HG03575 (cell line): ENCODE results near the gene CMTM5.
"Not testable (repeated sequence)": the region's sequence is repeated elsewhere in the genome, so short reads cannot be mapped to it uniquely, and the experiment has no call there.

ENCODE experiments used
- ATAC-seq: cut with Tn5 transposase; IDR thresholded peaks from one replicate; pipeline ENCODE4 v1.9.1; 2021; ENCODE audit not compliant: unreplicated experiment, insufficient number of reproducible peaks, low FRiP score; ENCODE audit errors: extremely low read depth

Gene CMTM5

DNA sequence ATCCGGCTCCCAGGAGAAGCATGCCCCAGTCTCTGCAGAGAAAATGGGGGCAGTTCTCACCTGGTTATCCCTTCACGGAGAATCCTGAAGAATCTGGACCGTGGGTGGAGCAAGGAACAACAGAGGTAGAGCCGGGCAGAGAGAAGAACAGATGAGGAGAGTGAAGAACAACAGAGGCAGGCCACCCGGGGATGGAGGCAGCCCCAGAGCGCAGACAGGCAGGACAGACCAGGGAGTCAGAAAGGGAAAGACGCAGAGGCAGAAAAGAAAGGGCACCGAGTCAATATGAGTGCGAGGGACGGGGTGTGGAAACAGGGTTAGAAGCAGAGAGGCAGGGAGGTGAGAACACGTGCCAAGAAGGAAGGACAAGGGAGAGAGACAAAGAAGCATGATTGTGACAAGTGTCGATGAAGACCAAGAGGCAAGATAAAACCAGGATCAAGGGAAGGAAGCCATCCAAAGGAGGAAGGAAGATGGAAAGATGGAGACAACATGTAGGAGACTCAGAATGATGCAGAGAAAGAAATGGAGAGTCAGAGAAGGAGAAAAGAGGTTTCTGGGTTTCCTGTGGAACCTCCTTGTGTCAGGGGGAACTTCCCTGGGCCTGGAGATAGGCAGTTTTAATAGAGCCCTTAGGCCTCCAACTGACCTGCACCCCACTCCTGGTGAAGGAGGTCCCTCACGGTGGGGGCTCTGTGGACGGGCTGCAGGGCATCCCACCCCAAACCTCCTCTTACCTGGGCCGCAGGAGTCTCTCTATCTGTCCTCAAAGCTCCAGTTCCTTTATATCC lies 30.9 kb downstream of the CMTM5 start, which contains the start of gene MYH6:
TSS of gene MYH6 (minus strand) at position 758 of the 791 bp plus-strand sequence. CDS start 1,050 bp downstream, outside the sequence.
- no peak for ATAC-seq

GRCh38 chr14:23408307-23408630 lies 31.4 kb downstream of the CMTM5 start:
- ATAC-seq = no peak

DNA sequence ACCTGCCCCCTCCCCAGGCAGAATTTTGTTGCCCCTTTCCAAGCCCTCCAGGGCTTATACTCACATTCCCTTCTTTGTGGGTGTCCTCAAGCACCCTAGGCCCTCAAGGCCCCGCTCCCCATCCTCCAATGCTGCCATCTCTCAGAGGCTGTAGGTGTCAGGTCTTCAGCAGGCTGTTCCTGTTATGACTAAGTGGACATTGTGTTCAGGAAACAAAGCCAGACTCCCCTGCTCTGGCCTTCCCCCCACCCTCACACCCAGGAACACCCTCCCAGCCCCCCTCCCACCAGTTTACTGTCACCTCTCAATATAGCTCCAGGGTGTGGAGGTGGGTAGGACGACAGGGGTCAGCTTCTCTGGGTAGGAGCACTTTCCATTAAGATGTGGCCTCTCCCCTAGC lies 32.6 kb downstream of the CMTM5 start:
- no peak for ATAC-seq

- ATAC-seq = no peak
Measured at GRCh38 chr14:23409966-23410635, 33.3 kb downstream of the CMTM5 start.

DNA sequence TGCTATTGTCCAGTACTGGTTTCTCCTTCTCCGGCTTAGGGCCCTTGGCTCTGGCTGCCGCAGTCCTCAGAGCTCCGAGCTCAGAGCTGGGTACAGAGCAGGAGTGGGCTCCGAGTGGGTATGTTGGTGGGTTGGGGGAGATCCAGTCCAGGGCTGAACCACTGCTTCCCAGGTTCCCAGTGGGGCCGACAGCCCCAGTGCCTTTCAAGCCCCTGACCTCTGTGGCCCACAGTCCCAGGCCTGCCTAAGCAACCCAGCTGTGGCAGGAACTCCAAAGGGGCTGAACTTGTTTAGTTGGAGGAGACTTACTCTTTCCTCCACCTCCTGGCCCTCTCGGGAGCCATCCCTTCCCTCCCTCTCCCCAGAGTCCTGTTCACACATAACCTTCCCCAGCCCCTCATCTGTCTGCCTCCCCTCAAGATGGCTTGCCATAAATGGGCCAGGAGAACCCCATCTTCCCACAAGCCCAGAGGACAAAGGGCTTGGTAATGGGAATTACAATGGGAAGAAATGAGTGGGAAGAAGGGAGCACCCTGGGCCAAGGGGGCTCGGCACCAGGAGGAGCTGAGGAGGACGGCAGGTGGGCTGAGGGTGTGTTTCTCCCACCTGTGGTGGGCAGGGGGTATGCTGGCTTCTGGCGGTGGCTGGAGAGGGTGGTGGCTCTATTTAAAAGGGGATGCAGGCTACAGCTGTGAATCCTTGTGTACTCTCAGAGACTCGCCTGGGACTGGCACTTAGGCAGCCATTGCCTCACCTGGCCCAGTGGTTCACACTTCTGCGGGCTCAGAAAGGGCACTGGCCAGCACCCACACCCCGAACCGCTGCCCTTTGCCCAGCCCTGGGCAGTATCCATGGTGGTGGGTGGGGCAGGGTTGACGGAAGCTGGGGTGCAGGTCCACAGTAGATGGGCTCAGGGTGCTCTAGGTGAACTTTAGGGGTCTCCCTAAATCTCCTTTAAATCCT lies 35.0 kb downstream of the CMTM5 start:
- ATAC-seq = no peak

DNA sequence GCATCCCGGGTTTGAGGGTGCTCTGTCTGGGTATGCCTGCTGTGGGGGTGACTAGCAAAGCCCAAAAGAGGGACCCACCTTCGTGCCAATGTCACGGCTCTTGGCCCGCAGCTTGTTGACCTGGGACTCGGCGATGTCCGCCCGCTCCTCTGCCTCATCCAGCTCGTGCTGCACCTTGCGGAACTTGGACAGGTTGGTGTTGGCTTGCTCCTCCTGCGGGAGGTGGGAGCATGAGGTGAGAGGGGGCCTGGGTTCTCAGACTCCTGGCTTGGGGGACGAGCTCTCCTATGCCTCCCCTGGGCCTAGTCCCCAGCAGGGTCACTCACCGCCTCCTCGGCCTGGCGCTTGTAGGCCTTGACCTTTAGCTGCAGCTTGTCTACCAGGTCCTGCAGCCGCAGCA lies 36.8 kb downstream of the CMTM5 start:
- no peak for ATAC-seq

DNA sequence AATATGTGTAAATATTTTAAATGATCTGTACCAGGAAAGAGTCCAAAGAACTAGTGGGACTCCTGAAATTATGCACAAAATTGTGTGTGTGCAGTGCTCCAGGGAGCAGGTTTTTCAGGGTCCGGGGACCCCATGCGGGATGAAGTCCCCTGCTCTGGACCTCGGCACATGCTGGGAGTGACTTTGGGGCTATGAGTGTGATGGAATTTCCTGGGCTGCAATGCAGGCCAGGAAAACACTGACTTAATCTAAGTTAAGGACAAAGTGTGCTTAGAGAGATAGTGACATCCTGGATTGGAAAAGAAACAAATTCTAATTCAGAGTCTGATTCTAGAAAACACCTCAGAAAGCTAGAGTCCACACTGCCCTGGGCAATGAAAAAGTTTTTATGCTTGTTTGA lies 37.4 kb downstream of the CMTM5 start:
- ATAC-seq = no peak

GRCh38 chr14:23414906-23415820 lies 38.3 kb downstream of the CMTM5 start:
- ATAC-seq = no peak

- ATAC-seq = no peak
Measured at GRCh38 chr14:23415821-23416778, 39.3 kb downstream of the CMTM5 start.

DNA sequence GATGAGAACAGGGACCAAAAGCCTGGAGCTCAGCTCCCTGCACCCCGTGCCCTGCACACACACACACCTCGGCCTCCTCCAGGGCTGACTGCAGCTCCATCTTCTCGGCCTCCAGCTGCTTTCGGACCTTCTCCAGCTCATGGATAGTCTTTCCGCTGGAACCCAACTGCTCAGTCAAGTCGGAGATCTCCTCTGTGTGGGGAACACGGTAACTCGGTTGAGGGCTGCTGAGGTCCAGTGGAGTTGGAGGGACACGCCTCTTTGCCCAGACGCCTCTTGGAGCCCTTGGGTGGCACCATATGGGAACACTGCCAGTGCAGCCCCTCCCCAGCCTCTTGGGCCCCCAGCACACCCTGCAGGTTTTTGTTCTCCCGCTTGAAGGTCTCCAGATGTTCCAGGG lies 40.0 kb downstream of the CMTM5 start:
- no peak for ATAC-seq

GRCh38 chr14:23417269-23417668 lies 40.4 kb downstream of the CMTM5 start:
- not testable (repeated sequence) for ATAC-seq

DNA sequence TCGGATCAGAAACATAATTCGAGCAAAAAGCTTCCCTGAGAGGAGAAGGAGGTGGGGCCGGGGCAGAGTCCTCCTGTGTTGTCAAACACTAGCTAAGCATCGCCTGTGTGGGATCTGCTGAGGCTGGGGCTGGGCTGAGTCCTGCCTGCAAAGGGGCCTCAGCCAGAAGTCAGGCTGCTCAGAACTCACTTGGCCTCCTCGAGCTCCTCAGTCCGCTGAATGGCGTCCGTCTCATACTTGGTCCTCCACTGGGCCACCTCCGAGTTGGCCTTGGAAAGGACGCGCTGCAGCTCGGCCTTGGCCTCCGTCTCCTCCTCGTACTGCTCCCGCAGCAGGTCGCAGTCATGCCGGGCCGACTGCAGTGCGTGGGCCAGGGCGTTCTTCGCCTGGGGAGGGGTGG lies 41.2 kb downstream of the CMTM5 start:
- no peak for ATAC-seq

DNA sequence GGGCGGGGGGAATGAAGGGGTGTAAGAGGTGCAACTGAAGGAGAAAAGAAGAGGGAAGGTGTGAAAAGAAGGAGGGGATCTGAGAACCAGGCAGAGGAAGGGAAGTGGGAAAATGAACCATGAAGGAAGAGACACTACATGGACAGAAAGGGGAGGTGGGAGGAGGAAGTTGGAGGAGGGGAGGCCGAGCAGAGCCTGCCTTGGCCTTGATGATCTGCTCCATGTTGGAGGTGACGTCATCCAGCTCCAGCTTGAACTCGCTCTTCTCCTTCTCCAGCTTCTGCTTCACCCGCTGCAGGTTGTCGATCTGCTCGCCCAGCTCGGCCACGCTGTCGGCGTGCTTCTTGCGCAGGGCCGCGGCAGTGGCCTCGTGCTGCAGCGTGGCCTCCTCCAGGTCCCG lies 42.8 kb downstream of the CMTM5 start:
- not testable (repeated sequence) for ATAC-seq

- no peak for ATAC-seq
Measured at GRCh38 chr14:23421594-23421993, 44.7 kb downstream of the CMTM5 start.

DNA sequence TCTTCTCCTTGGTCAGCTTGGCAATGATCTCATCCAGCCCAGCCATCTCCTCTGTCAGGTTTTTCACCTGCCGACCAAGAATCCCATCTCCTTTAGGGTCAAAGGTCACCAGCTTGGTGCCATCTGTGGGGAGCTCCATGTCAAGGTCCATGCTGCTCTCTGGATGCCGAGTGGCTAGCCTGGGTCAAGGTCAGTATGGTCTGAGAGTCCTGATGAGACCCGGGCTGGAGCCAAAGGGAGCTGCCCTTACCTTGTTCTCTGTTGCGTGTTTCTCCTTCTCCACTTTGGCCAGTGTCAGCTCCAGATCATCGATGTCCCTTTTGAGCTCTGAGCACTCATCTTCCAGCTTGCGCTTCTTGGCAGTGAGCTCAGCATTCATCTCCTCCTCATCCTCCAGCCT lies 46.8 kb downstream of the CMTM5 start:
- ATAC-seq = no peak

- no peak for ATAC-seq
Measured at GRCh38 chr14:23425169-23425568, 48.3 kb downstream of the CMTM5 start.

DNA sequence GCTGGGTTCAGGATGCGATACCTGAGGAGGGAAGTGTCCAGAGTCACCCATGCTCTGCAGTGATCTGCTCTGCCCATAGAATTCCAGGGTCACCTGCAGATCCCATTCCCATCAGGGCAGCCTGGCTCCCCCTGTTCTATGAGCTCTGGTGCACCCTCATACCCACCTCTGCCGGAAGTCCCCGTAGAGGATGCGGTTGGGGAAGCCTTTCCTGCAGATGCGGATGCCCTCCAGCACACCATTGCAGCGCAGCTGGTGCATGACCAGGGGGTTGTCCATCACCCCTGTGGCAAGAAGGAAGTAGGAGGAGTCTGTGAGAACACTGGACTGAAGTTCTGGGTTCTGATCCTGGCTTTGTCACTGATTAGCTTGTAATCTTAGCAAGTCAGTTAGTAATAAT lies 49.0 kb downstream of the CMTM5 start:
- not testable (repeated sequence) for ATAC-seq
